HEK293T (cell line): ENCODE measurements around the gene ZNF618.

Experiments used
- ARNT ChIP-seq: fragments of 450-650 bp; IDR thresholded peaks from 2 replicates; pipeline ENCODE4 v1.6.1; 2017; ENCODE audit warnings: mild to moderate bottlenecking
- BHLHE40 ChIP-seq: fragments of 450-650 bp; IDR thresholded peaks from 2 replicates; pipeline ENCODE4 v1.6.1; 2016; ENCODE audit warnings: mild to moderate bottlenecking, moderate library complexity, borderline replicate concordance
- ELF4 ChIP-seq: fragments of 450-650 bp; IDR thresholded peaks from 2 replicates; pipeline ENCODE4 v1.6.1; 2017; ENCODE audit warnings: antibody characterized with exemption
- FOXA1 ChIP-seq: fragments of 450-650 bp; IDR thresholded peaks from 2 replicates; pipeline ENCODE4 v1.6.1; 2016; ENCODE audit warnings: mild to moderate bottlenecking
- FOXK2 ChIP-seq: fragments of 450-650 bp; IDR thresholded peaks from 2 replicates; pipeline ENCODE4 v1.6.1; 2016; ENCODE audit warnings: mild to moderate bottlenecking
- FOXM1 ChIP-seq: fragments of 450-650 bp; IDR thresholded peaks from 2 replicates; pipeline ENCODE4 v1.6.1; 2017; ENCODE audit warnings: mild to moderate bottlenecking, borderline replicate concordance
- HDGF ChIP-seq: fragments of 450-650 bp; IDR thresholded peaks from 2 replicates; pipeline ENCODE4 v1.6.1; 2017; ENCODE audit warnings: antibody characterized with exemption, borderline replicate concordance
- LEF1 ChIP-seq: fragments of 450-650 bp; IDR thresholded peaks from 2 replicates; pipeline ENCODE4 v1.6.1; 2017; ENCODE audit warnings: mild to moderate bottlenecking, borderline replicate concordance
- SP1 ChIP-seq: fragments of 450-650 bp; IDR thresholded peaks from 2 replicates; pipeline ENCODE4 v1.6.1; 2017
- ZNF384 ChIP-seq: fragments of 450-650 bp; IDR thresholded peaks from 2 replicates; pipeline ENCODE4 v1.6.1; 2016

DNA sequence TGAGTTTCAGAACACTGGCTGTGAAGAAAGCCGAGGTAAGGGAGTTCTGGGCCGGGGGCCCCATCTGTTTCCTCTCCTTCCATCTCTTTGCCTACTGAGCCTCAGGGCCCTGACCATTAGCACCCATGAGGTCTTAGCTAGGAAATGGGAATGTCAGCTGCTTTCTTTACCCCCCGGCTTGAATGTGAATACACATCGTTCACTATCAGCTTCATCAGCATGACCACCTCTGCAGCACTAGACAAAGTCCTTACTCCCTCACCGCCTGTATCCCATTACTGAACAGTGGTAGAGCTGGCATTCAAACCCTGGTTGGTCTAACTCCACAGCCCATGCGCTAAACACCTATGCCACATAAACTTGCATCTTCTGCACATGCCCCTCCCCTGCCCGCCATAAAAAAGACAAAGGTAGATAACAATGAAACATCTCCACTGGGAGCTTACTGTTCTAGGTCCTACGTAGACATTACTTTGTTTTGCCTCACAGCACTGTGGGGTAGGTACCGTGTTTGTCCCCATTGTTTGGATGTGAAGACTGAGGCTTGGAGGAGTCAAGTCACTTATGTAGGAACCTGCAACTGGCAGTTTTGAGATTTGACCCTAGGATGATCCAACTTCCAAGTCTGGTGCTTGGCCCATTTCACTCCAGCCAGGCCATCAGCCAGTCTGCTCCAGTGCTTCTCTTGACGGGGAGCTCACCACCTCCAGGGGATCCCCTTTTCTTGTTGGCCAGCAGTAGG lies 108.7 kb downstream of the ZNF618 start:
- no peak for TF ChIP-seq FOXA1
- TF ChIP-seq LEF1 = no peak
- TF ChIP-seq ELF4 = no peak
- TF ChIP-seq FOXM1 = no peak
- no peak for TF ChIP-seq ARNT
- TF ChIP-seq BHLHE40 = no peak
- no peak for TF ChIP-seq SP1
- TF ChIP-seq ZNF384 = no peak
- no peak for TF ChIP-seq HDGF
- no peak for TF ChIP-seq FOXK2
